Lower leg skin (tissue), 3 donors: Measurements from ENCODE around the gene TICRR.

Experiments
- POLR2A ChIP-seq, 2 donors: fragments of 450-650 bp; IDR thresholded peaks; one replicate each; pipeline ENCODE4 v1.6.1; 2016 to 2017; ENCODE audit warnings: antibody characterized with exemption in 2 of 2, mild to moderate bottlenecking in 1 of 2, moderate library complexity in 1 of 2
- TF ChIP-seq, protein P1 (sequence below), 3 donors: fragments of 450-650 bp; IDR thresholded peaks; one replicate each; pipeline ENCODE4 v1.5.1; 2016; ENCODE audit warnings: antibody characterized with exemption in 3 of 3, mild to moderate bottlenecking in 3 of 3, moderate library complexity in 2 of 3

DNA sequence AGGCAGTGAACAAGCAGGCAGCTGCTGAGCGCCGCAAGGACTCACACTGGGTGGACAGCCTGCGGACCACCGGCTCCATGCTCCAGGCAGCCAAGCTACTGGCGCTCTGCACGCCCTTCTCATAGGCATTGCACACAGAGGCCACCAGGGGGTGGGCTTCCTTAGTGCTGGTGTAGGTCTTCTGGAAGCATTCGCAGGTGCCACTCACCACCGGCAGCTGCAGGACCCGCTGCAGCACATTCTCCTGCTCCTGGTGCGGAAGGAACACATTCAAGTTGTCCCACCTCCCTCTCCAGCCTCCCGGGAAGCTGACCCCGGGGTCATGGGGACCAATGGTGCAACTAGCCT is 97.9 kb downstream of the TICRR start:
- TF ChIP-seq, protein P1, sequence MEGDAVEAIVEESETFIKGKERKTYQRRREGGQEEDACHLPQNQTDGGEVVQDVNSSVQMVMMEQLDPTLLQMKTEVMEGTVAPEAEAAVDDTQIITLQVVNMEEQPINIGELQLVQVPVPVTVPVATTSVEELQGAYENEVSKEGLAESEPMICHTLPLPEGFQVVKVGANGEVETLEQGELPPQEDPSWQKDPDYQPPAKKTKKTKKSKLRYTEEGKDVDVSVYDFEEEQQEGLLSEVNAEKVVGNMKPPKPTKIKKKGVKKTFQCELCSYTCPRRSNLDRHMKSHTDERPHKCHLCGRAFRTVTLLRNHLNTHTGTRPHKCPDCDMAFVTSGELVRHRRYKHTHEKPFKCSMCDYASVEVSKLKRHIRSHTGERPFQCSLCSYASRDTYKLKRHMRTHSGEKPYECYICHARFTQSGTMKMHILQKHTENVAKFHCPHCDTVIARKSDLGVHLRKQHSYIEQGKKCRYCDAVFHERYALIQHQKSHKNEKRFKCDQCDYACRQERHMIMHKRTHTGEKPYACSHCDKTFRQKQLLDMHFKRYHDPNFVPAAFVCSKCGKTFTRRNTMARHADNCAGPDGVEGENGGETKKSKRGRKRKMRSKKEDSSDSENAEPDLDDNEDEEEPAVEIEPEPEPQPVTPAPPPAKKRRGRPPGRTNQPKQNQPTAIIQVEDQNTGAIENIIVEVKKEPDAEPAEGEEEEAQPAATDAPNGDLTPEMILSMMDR (IDR thresholded peaks at IDR 0.05), result no peak
- no peak for TF ChIP-seq POLR2A (IDR thresholded peaks at IDR 0.05)
